GM12878 (cell line): ENCODE results near the gene KRTAP5-6. TPM values are rescaled to one million over a fixed set of nuclear protein-coding genes. Genes with fewer than 3 reads are reported as not detected.

Source experiments
- ATAC-seq: fragments of 200-7000 bp; cut with Tn5 transposase; 3 replicates; pipeline ENCODE4 v1.9.1; 2020; ENCODE audit warnings: mild to moderate bottlenecking, moderate library complexity
- BruUV-seq: library from RNA; stranded (reverse); fragments of 400-500 nt; replicated peaks from 2 replicates; lab custom pipeline; 2021; lab: Mats Ljungman, UMichigan
- CTCF ChIA-PET: fragments of 300-600 bp; sonication (Branson Sonifier 250); formaldehyde crosslinking; extraction: SDS; loops from one replicate; lab custom pipeline; 2021; ENCODE audit warnings: inconsistent platforms; lab: Yijun Ruan, JAX
- POLR2A ChIA-PET: fragments of 350-600 bp; formaldehyde crosslinking; extraction: SDS; loops from one replicate; lab custom pipeline; 2021; ENCODE audit warnings: inconsistent platforms; lab: Charles Lee
- RAD21 ChIA-PET: fragments of 300-600 bp; sonication (Branson Sonifier 250); formaldehyde crosslinking; loops from one replicate; lab custom pipeline; 2023; ENCODE audit warnings: antibody characterized with exemption; ENCODE audit not compliant: unreplicated experiment; lab: Charles Lee
- SMC1A ChIA-PET: fragments of 300-600 bp; sonication (Branson Sonifier 250); formaldehyde crosslinking; loops from one replicate; lab custom pipeline; 2023; ENCODE audit not compliant: unreplicated experiment, uncharacterized antibody; lab: Charles Lee
- DNase-seq: peaks from one replicate; pipeline ENCODE4 v3.0.0-alpha.2; 2011; ENCODE audit warnings: low read depth, low spot score
- FAIRE-seq: peaks from 3 replicates; lab custom pipeline; 2011; peaks lifted over from hg19 to GRCh38; lab: Jason Lieb, UNC
- H2AFZ ChIP-seq: 2 replicates; pipeline ENCODE4 v1.6.0; 2011; ENCODE audit warnings: low read depth, low read length, control low read depth; ENCODE audit not compliant: control insufficient read depth
- H3K27ac ChIP-seq: 2 replicates; pipeline ENCODE4 v1.5.1; 2011; ENCODE audit warnings: control low read depth; ENCODE audit not compliant: control insufficient read depth, insufficient read depth
- H3K27me3 ChIP-seq, 2 experiments: replicated peaks in 1 of 2; 2 replicates each; pipeline versions ENCODE4 v1.6.0 to v1.6.1; 2011; ENCODE audit warnings: low read length in 1 of 2; ENCODE audit not compliant: control insufficient read depth in 2 of 2, insufficient read depth in 2 of 2
- H3K36me3 ChIP-seq, 2 experiments: 2 replicates each; pipeline ENCODE4 v1.5.1; 2011; ENCODE audit warnings: low read length in 1 of 2; ENCODE audit not compliant: control insufficient read depth in 2 of 2, insufficient read depth in 2 of 2
- H3K4me1 ChIP-seq: 2 replicates; pipeline ENCODE4 v1.6.1; 2011; ENCODE audit warnings: mild to moderate bottlenecking, low read length, moderate library complexity, mixed read lengths; ENCODE audit not compliant: control insufficient read depth, insufficient read depth
- H3K4me2 ChIP-seq: 2 replicates; pipeline ENCODE4 v1.6.0; 2011; ENCODE audit warnings: control low read depth; ENCODE audit not compliant: control insufficient read depth, insufficient read depth
- H3K4me3 ChIP-seq: fragments of 200-600 bp; sonication (generic); 2 replicates; pipeline ENCODE4 v1.5.1; 2016
- H3K79me2 ChIP-seq: 2 replicates; pipeline ENCODE4 v1.6.0; 2011; ENCODE audit warnings: low read length; ENCODE audit not compliant: control insufficient read depth, insufficient read depth
- H3K9ac ChIP-seq: 2 replicates; pipeline ENCODE4 v1.8.0; 2011; ENCODE audit warnings: low read length, control low read depth, mixed read lengths; ENCODE audit not compliant: control insufficient read depth, insufficient read depth
- H3K9me3 ChIP-seq: replicated peaks from 3 replicates; pipeline ENCODE4 v1.5.1; 2011; ENCODE audit warnings: mild to moderate bottlenecking, low read length; ENCODE audit not compliant: control insufficient read depth, insufficient read depth
- H4K20me1 ChIP-seq: 2 replicates; pipeline ENCODE4 v1.6.0; 2011; ENCODE audit not compliant: control insufficient read depth, insufficient read depth
- BHLHE40 ChIP-seq, 2 experiments: fragments of 450-650 bp in 1 of 2; IDR thresholded peaks; 2 replicates each; pipeline ENCODE4 v1.6.1; 2011 to 2017; ENCODE audit warnings: low read depth in 2 of 2, borderline replicate concordance in 1 of 2, improper control_type of control experiment in 1 of 2, low read length in 1 of 2, mild to moderate bottlenecking in 1 of 2
- CTCF ChIP-seq, 3 experiments: IDR thresholded peaks in 2 of 3; conservative IDR thresholded peaks in 1 of 3; 2 replicates each; pipeline ENCODE4 v1.5.1; 2011; ENCODE audit warnings: low read depth in 3 of 3, low read length in 3 of 3, mild to moderate bottlenecking in 3 of 3, control low read depth in 2 of 3, moderate library complexity in 2 of 3, inconsistent platforms in 1 of 3, mixed read lengths in 1 of 3; ENCODE audit not compliant: control insufficient read depth in 2 of 3, insufficient read depth in 1 of 3; ENCODE audit errors: extremely low read depth in 1 of 3
- DPF2 ChIP-seq: fragments of 450-650 bp; IDR thresholded peaks from 2 replicates; pipeline ENCODE4 v1.6.1; 2017; ENCODE audit warnings: mild to moderate bottlenecking
- FOXM1 ChIP-seq: IDR thresholded peaks from 2 replicates; pipeline ENCODE4 v1.6.1; 2012; ENCODE audit warnings: low read depth, mild to moderate bottlenecking, inconsistent platforms, low read length, moderate library complexity
- JUND ChIP-seq: IDR thresholded peaks from 2 replicates; pipeline ENCODE4 v1.6.1; 2012; ENCODE audit warnings: low read depth, mild to moderate bottlenecking, low read length, improper control_type of control experiment, moderate library complexity
- MEF2A ChIP-seq: IDR thresholded peaks from 2 replicates; pipeline ENCODE4 v1.6.1; 2011; ENCODE audit warnings: low read depth, mild to moderate bottlenecking, low read length, moderate library complexity; ENCODE audit not compliant: insufficient read depth
- PAX5 ChIP-seq: IDR thresholded peaks from 2 replicates; pipeline ENCODE4 v1.6.1; 2011; ENCODE audit warnings: low read depth, low read length, borderline replicate concordance
- SMC3 ChIP-seq: IDR thresholded peaks from 2 replicates; pipeline ENCODE4 v1.6.1; 2011; ENCODE audit warnings: low read length, improper control_type of control experiment, borderline replicate concordance
- TBL1XR1 ChIP-seq: IDR thresholded peaks from 2 replicates; pipeline ENCODE4 v1.6.1; 2012; ENCODE audit warnings: low read depth, low read length, improper control_type of control experiment
- ZBTB11 ChIP-seq: fragments of 450-650 bp; formaldehyde crosslinking; IDR thresholded peaks from 2 replicates; pipeline ENCODE4 v1.5.0; 2022; ENCODE audit warnings: mild to moderate bottlenecking, missing genetic modification characterization
- WGBS: methylation state at CpG from one replicate; pipeline ENCODE4 v1.1.6; 2016; ENCODE audit warnings: low lambda C conversion rate; ENCODE audit not compliant: insufficient replicate concordance, insufficient coverage; ENCODE audit errors: missing lambda C conversion rate; 5-methylcytosine and 5-hydroxymethylcytosine counted together
- in situ Hi-C: fragments of 300-500 bp; cut with MboI; formaldehyde crosslinking; loops from 9 replicates; pipeline ENCODE4 v1.14.3; 2018; ENCODE audit warnings: mixed read lengths
- intact Hi-C: fragments of 100-400 bp; cut with micrococcal nuclease; formaldehyde crosslinking; loops from one replicate; pipeline ENCODE4 v1.14.2; 2022; ENCODE audit not compliant: unreplicated experiment
- polyA plus RNA-seq, 11 experiments: library from polyadenylated mRNA; depleted of rRNA in 4 of 11; unstranded in 6 of 11; stranded (reverse) in 5 of 11; fragments of >200 nt; fragmentation: Nextera tagmentation in 4 of 11; fragmentation: Illumina TruSeq in 1 of 11; extraction: Ambion mirVana in 4 of 11; extraction: Trizol in 1 of 11; gene quantifications; 1 replicate in 1 of 11; 2 replicates in 10 of 11; pipeline versions ENCODE4 v1.2.1 to v1.2.3, GENCODE V29; 2011 to 2016; ENCODE audit warnings: inconsistent platforms in 2 of 11, missing spikeins in 2 of 11, low read depth in 1 of 11
- total RNA-seq, 4 experiments: library from RNA; depleted of rRNA in 3 of 4; stranded (reverse); fragments of >200 nt in 3 of 4; fragmentation: Illumina TruSeq in 1 of 4; extraction: Trizol in 1 of 4; gene quantifications; 2 replicates each; pipeline versions ENCODE4 v1.2.1 to v1.2.3, GENCODE V29; 2013 to 2021

Gene KRTAP5-6
- total and polyA plus RNA-seq, 10 of the 15 experiments (the other 5 are each of a cell fraction or from before 2014, with no cell fraction given): not detected

- no TSS peak for BruUV-seq
- Histone ChIP-seq H2AFZ (no peak overlapping the region), H3K27me3 (no peaks in the 10 kb centered on the region; a peak in 1 of 4 replicates), H3K9ac (no peak overlapping the region), H3K4me1 (no peaks in the 10 kb centered on the region), H3K36me3 (no peaks in the 10 kb centered on the region), H4K20me1 (no peaks in the 10 kb centered on the region), H3K4me2 (no peak overlapping the region), H3K27ac (no peak overlapping the region), H3K4me3 (no peak overlapping the region), H3K79me2 (no peaks in the 10 kb centered on the region), H3K9me3 (no peaks in the 10 kb centered on the region; the same call in 2 of the 3 replicates)
- intact Hi-C loops: no loop called here
- TF ChIP-seq FOXM1: no peak
- TF ChIP-seq TBL1XR1: no peak
- no peak for TF ChIP-seq MEF2A
- TF ChIP-seq CTCF (IDR thresholded peaks at IDR 0.05 in 2 of 3, conservative IDR thresholded peaks at IDR 0.05 in 1 of 3; ENCODE audit: control insufficient read depth in 2 of 3, extremely low read depth in 1 of 3, insufficient read depth in 1 of 3, low read depth in 3 of 3, low read length in 3 of 3): no peak
- TF ChIP-seq JUND: no peak
- TF ChIP-seq PAX5: no peak
- TF ChIP-seq SMC3: no peak
- TF ChIP-seq DPF2: no peak
- TF ChIP-seq BHLHE40 (IDR thresholded peaks at IDR 0.05; ENCODE audit: borderline replicate concordance in 1 of 2, low read depth in 2 of 2, low read length in 1 of 2): no peak
- TF ChIP-seq ZBTB11 (CRISPR knock-in tag): no peak
- RAD21 ChIA-PET: no interaction called here
- CTCF ChIA-PET: no interaction called here
- SMC1A ChIA-PET: no interaction called here
- in situ Hi-C loops: no loop called here
- 70% methylated on average over 20 of the region's 21 CpGs for WGBS
- FAIRE-seq: no peak
- no peak for DNase-seq
- POLR2A ChIA-PET: no interaction called here
- ATAC-seq: no peak
Observed at GRCh38 chr11:1746956-1747752, 50.2 kb downstream of the KRTAP5-6 start.
